Measurements from ENCODE around the gene TARM1. TPM values are rescaled to one million over a fixed set of nuclear protein-coding genes. Genes with fewer than 3 reads are reported as not detected.

The TARM1 gene
- total RNA-seq, 6 experiments from 2014 or later = not detected

DNA sequence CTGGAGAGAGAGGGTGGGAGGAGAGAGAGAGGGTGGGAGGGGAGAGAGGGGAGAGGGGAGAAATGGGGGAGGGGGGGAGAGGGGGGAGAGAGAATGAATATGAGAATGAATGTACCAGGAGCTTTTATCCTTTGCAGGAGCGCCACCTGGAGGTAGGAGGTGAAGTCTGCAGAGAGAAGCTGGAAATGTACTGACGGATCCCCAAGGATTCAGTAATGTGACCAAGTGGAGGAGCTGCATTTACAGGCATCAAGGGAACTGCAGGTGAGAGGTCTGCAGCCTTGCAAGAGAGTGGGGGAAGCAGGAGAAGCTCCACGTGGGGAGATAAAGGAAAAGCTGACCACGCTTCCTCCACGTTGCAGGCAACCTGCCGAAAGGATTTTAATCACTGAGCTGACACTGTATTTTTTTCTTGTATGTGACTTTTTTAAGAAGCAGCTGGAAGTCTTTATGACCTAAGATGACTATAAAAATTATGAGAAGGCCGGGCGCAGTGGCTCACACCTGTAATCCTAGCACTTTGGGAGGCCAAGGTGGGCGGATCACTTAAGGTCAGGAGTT lies 51.2 kb downstream of the TARM1 start:
- Mint-ChIP-seq H3K9me3 (no peaks in the 10 kb centered on the region), H3K27ac (no peak overlapping the region), H3K4me3 (no peak overlapping the region; the same call in 1 of the 2 replicates), H3K27me3 (ENCODE audit: insufficient read depth) (peaks cover 2% of the 10 kb centered on the region; the same call in 1 of the 2 replicates), H3K4me1 (ENCODE audit: low read depth) (peaks cover 22% of the 10 kb centered on the region), H3K36me3 (ENCODE audit: low read depth) (no peaks in the 10 kb centered on the region)
- peak; percentile 46 for DNase-seq
- TF ChIP-seq, protein P1, sequence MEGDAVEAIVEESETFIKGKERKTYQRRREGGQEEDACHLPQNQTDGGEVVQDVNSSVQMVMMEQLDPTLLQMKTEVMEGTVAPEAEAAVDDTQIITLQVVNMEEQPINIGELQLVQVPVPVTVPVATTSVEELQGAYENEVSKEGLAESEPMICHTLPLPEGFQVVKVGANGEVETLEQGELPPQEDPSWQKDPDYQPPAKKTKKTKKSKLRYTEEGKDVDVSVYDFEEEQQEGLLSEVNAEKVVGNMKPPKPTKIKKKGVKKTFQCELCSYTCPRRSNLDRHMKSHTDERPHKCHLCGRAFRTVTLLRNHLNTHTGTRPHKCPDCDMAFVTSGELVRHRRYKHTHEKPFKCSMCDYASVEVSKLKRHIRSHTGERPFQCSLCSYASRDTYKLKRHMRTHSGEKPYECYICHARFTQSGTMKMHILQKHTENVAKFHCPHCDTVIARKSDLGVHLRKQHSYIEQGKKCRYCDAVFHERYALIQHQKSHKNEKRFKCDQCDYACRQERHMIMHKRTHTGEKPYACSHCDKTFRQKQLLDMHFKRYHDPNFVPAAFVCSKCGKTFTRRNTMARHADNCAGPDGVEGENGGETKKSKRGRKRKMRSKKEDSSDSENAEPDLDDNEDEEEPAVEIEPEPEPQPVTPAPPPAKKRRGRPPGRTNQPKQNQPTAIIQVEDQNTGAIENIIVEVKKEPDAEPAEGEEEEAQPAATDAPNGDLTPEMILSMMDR (IDR thresholded peaks at IDR 0.05) = peak; percentile 79

DNA sequence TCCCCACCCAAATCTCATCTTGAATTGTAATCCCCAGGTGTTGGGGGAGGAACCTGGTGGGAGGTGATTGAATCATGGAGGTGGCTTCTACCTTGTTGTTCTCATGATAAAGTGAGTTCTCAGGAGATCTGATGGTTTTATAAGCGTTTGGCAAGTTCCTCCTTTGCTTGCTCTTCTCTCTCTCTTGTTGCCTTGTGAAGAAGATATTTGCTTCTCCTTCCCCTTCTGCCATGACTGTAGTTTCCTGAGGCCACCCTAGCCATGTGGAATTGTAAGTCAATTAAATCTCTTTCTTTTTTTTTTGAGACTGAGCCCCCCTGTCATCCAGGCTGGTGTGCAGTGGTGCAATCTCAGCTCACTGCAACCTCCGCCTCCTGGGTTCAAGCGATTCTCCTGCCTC lies 51.9 kb downstream of the TARM1 start:
- Mint-ChIP-seq H3K27me3 (ENCODE audit: insufficient read depth) (peaks cover 2% of the 10 kb centered on the region; the same call in 1 of the 2 replicates), H3K4me3 (no peak overlapping the region), H3K9me3 (no peaks in the 10 kb centered on the region), H3K4me1 (ENCODE audit: low read depth) (peaks cover 17% of the 10 kb centered on the region), H3K36me3 (ENCODE audit: low read depth) (no peaks in the 10 kb centered on the region), H3K27ac (no peak overlapping the region)
- TF ChIP-seq, protein P1 (IDR thresholded peaks at IDR 0.05) = no peak
- DNase-seq = no peak

DNA sequence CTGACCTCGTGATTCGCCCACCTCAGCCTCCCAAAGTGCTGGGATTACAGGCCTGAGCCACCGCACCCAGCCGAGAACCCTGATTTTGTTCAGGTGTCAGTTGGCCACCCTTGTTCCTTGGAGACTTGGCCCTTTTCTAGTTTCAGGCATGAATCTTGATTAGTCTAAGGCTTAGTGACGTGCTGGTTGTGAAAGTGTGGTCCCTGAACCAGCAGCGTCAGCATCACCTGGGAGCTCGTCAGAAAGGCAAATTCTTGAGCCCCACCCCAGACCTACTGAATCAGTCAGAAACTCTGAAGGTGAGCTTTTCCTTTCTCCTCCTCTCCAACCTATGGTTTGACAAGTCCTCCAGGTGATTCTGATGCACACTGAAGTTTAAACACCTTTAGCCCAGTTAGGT lies 54.5 kb downstream of the TARM1 start:
- Mint-ChIP-seq H3K4me3 (no peak overlapping the region), H3K4me1 (ENCODE audit: low read depth) (peaks cover 43% of the 10 kb centered on the region), H3K27me3 (ENCODE audit: insufficient read depth) (peaks cover 6% of the 10 kb centered on the region), H3K27ac (no peak overlapping the region), H3K9me3 (no peaks in the 10 kb centered on the region; the same call in 1 of the 2 replicates), H3K36me3 (ENCODE audit: low read depth) (0 out of 2 replicates have a peak, but pooled peaks cover 1% of the 10 kb centered on the region)
- TF ChIP-seq, protein P1 (IDR thresholded peaks at IDR 0.05) = no peak
- no peak for DNase-seq

- no peak for DNase-seq
- no peak overlapping the region for H3K4me3 Mint-ChIP-seq
- peaks cover 43% of the 10 kb centered on the region for H3K4me1 Mint-ChIP-seq (ENCODE audit: low read depth)
- no peak overlapping the region for H3K27ac Mint-ChIP-seq
- no peaks in the 10 kb centered on the region; the same call in 1 of the 2 replicates for H3K9me3 Mint-ChIP-seq
- TF ChIP-seq, protein P1 (IDR thresholded peaks at IDR 0.05) = no peak
- H3K36me3 Mint-ChIP-seq (ENCODE audit: low read depth) = 0 out of 2 replicates have a peak, but pooled peaks cover 5% of the 10 kb centered on the region
- peaks cover 12% of the 10 kb centered on the region for H3K27me3 Mint-ChIP-seq (ENCODE audit: insufficient read depth)
These were observed 56.5 kb downstream of the TARM1 start for GRCh38 chr19:54024660-54025059.

DNA sequence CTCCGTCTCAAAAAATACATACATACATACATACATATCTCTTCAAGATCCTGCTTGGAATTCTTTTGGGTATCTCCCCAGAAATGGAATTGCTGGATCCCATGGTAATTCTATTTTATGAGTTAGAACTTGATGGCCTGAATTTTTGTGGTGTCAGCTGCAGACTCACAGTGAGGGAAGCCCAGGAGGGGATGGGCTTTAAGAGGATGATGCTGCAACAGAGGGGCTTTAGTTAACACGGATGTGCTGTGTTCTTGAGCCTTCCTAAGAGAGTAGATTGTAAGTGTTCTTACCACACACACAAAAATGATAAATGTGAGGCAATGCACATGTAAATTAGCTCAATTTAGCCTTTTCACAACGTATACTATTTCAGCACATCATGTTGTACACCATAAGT lies 58.0 kb downstream of the TARM1 start:
- peaks cover 54% of the 10 kb centered on the region for H3K4me1 Mint-ChIP-seq (ENCODE audit: low read depth)

More for the DNA sequence above, 58.0 kb downstream of the TARM1 start:
- TF ChIP-seq, protein P1 (IDR thresholded peaks at IDR 0.05) = no peak
- H3K4me3 Mint-ChIP-seq = no peak overlapping the region
- DNase-seq = no peak
- peaks cover 10% of the 10 kb centered on the region for H3K27me3 Mint-ChIP-seq (ENCODE audit: insufficient read depth)
- peak overlapping the region; percentile 42; the same call in 1 of the 2 replicates for H3K27ac Mint-ChIP-seq
- H3K9me3 Mint-ChIP-seq = no peaks in the 10 kb centered on the region; the same call in 1 of the 2 replicates
- 0 out of 2 replicates have a peak, but pooled peaks cover 5% of the 10 kb centered on the region for H3K36me3 Mint-ChIP-seq (ENCODE audit: low read depth)

Data from HFFc6 (cell line).